Upper lobe of right lung (tissue), 1 donor: ENCODE results near the gene R3HDM4. TPM values are rescaled to one million over a fixed set of nuclear protein-coding genes. Genes with fewer than 3 reads are reported as not detected.

Experiments used
- ATAC-seq: fragments of 200-7000 bp; cut with Tn5 transposase; one replicate; pipeline ENCODE4 v1.9.1; 2020; ENCODE audit warnings: mild to moderate bottlenecking, moderate library complexity
- DNase-seq: peaks from one replicate; pipeline ENCODE4 v3.0.0-alpha.2; 2020
- H3K27ac ChIP-seq: fragments of 200-600 bp; one replicate; pipeline ENCODE4 v1.8.0; 2022
- H3K27me3 ChIP-seq: fragments of 200-600 bp; one replicate; pipeline ENCODE4 v1.8.0; 2022; ENCODE audit warnings: mild to moderate bottlenecking
- H3K36me3 ChIP-seq: fragments of 200-600 bp; one replicate; pipeline ENCODE4 v1.8.0; 2022
- H3K4me1 ChIP-seq: fragments of 200-600 bp; one replicate; pipeline ENCODE4 v1.8.0; 2022
- H3K4me3 ChIP-seq: fragments of 200-600 bp; one replicate; pipeline ENCODE4 v1.8.0; 2022; ENCODE audit warnings: mild to moderate bottlenecking
- H3K9me3 ChIP-seq: fragments of 200-600 bp; one replicate; pipeline ENCODE4 v1.8.0; 2022
- intact Hi-C: fragments of 100-400 bp; cut with DNase I; formaldehyde crosslinking; loops from one replicate; pipeline ENCODE4 v1.11.0; 2022
- total RNA-seq: library from RNA; stranded (reverse); fragmentation: NEBNext Ultra II Directional; extraction: Animal tissue kit (Norgen Biotek cat#: 25700); gene quantifications from one replicate; pipeline ENCODE4 v1.2.1, GENCODE V29; 2021
- TF ChIP-seq, protein P1 (sequence below): fragments of 200-600 bp; IDR thresholded peaks from one replicate; pipeline ENCODE4 v1.8.0; 2022; ENCODE audit warnings: antibody characterized with exemption
- donor health status: DM: no; HTN: yes; CAD: no; lungs with severe emphysema.

R3HDM4 gene
- total RNA-seq, 1 donor from 2014 or later: 50.7 TPM

DNA sequence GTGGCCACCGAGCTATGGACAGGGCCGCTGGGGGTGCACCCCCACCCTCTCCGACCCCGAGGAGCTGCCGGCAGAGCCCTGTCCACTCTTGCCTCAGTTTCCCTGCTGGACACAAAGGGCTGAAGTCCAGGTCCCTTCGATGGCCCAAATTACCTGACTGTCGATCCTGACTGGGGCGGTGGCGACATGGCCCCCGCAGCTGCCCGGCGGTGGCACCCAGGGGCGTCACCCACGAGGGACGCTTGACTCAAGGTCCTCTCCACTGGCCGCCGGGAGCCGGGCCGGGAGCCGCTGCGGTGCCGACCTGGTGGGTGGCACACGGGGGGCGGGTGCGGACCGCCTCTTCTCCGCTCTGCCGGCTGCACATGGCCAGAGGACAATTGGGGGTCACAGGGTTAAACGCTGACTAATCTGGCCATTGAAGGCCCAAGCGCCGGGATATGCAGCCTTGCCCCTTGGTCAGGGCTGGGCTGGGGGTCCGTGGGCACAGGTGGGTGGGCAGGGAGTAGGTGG lies 29.2 kb upstream of the R3HDM4 start:
- ATAC-seq (no peak), DNase-seq (no peak)
- Histone ChIP-seq H3K4me3 (no peak overlapping the region), H3K9me3 (no peaks in the 10 kb centered on the region), H3K27ac (no peak overlapping the region), H3K4me1 (peaks cover 22% of the 10 kb centered on the region), H3K36me3 (no peaks in the 10 kb centered on the region), H3K27me3 (no peaks in the 10 kb centered on the region)
- TF ChIP-seq, protein P1, sequence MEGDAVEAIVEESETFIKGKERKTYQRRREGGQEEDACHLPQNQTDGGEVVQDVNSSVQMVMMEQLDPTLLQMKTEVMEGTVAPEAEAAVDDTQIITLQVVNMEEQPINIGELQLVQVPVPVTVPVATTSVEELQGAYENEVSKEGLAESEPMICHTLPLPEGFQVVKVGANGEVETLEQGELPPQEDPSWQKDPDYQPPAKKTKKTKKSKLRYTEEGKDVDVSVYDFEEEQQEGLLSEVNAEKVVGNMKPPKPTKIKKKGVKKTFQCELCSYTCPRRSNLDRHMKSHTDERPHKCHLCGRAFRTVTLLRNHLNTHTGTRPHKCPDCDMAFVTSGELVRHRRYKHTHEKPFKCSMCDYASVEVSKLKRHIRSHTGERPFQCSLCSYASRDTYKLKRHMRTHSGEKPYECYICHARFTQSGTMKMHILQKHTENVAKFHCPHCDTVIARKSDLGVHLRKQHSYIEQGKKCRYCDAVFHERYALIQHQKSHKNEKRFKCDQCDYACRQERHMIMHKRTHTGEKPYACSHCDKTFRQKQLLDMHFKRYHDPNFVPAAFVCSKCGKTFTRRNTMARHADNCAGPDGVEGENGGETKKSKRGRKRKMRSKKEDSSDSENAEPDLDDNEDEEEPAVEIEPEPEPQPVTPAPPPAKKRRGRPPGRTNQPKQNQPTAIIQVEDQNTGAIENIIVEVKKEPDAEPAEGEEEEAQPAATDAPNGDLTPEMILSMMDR: no peak
- intact Hi-C loops: no loop called here

DNA sequence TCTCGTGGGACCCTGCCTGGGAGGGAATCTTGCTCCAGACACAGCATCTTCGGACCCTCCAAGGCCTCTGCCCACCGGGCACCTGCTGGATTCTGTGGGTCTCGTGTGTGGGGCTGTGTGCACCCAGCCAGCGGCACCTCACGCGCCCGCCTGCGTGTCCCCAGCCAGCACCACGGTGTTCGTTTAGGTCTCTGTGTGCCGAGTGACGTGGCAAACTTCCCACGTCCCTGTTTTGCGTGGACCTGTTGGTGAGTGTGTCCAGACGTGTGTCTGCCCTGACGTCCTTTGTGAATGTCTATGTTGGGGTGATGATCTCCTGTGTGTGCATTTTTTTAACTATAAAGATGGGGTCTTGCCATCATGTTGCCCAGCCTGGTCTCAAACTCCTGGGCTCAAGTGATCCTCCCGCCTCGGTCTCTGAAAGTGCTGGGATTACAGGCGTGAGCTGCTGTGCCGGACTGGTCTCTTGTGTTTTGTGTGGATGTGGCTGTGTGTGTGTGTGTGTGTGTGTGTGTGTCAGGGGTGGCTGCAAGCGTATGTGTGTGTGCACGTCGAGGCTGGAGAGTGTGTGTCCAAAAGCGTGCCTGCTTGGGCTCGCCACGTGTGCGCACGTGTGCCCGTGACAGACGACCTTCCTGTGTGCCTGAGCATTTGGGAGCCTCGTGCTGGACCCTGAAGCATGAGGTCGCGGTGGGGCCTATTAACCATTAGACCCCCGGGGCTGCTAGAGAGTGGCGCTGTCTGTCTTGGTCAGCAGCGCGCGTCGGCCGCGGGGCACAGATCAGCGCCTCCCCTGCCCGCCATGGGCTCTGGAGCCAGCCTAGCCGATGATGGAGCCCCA lies 28.5 kb upstream of the R3HDM4 start:
- intact Hi-C loops: no loop called here
- H3K9me3 ChIP-seq: no peaks in the 10 kb centered on the region
- DNase-seq (no peak), ATAC-seq (no peak)
- no peaks in the 10 kb centered on the region for H3K36me3 ChIP-seq
- TF ChIP-seq, protein P1: no peak
- H3K27me3 ChIP-seq: no peaks in the 10 kb centered on the region
- peak overlapping the region; percentile 78 for H3K27ac ChIP-seq
- H3K4me3 ChIP-seq: peak overlapping the region; percentile 41
- peaks cover 22% of the 10 kb centered on the region for H3K4me1 ChIP-seq

DNA sequence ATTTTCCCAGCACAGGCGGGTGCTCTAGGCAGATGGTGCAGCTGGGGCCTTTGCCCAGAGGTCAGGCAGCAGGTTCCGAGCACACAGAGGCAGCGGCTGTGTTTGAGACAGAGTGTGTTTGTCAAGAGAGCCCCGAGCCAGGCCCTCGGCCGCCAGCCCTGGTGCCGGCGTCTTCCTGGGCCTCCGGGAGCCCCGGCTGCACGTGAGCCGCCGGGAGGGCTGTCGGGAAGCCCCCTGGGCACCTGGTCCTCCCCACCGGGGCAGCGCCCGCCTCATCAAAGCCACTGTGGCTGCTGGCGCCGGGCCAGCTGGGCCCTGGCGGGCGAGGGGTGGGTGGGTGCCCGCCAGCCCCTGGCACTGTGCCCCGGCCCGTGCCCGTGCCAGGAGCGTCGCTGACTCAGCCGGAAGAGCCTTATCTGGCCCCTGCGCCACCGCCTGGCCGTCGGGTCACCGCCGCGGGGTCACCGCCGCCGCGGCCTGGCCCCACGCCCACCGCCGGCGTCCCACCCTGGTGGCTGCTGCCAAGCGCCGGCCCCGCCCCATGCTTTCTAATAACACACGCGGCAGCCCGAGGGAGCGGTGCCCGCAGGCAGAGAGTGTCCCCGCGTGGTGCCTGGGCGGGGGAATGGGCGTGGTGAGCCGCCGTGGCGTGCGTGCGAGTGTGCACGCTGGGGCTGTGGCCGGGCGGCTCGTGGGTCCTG lies 27.7 kb upstream of the R3HDM4 start:
- peak overlapping the region; percentile 41 for H3K4me3 ChIP-seq
- ATAC-seq (peak; percentile 88), DNase-seq (peak; percentile 90)
- H3K4me1 ChIP-seq: peaks cover 23% of the 10 kb centered on the region
- no peaks in the 10 kb centered on the region for H3K36me3 ChIP-seq
- H3K9me3 ChIP-seq: no peaks in the 10 kb centered on the region
- TF ChIP-seq, protein P1: no peak
- intact Hi-C loops: no loop called here
- peak overlapping the region; percentile 78 for H3K27ac ChIP-seq
- H3K27me3 ChIP-seq: no peaks in the 10 kb centered on the region

DNA sequence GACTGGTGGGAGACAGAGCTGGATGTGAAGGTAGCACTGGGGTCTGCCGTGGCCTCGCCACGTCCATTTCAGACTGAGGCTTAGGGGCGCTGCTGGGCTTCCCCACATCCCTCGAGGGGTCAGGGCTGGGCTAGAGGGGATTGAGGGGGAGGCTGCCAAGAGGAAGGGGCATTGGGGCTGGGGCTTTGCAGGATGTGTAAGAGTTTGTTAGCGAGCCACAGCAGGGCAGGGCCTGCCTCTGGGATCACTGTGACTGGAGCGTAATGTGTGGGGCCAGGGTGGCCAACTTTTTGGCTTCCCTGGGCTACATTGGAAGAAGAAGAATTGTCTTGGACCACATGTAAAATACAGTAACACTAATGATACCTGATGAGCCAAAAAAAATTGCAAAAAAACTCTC lies 26.9 kb upstream of the R3HDM4 start:
- no peaks in the 10 kb centered on the region for H3K27me3 ChIP-seq
- no peaks in the 10 kb centered on the region for H3K36me3 ChIP-seq
- TF ChIP-seq, protein P1: no peak
- H3K4me1 ChIP-seq: peaks cover 31% of the 10 kb centered on the region
- DNase-seq (no peak), ATAC-seq (no peak)
- H3K9me3 ChIP-seq: no peaks in the 10 kb centered on the region
- no peak overlapping the region for H3K4me3 ChIP-seq
- intact Hi-C loops: no loop called here
- H3K27ac ChIP-seq: peak overlapping the region; percentile 78

DNA sequence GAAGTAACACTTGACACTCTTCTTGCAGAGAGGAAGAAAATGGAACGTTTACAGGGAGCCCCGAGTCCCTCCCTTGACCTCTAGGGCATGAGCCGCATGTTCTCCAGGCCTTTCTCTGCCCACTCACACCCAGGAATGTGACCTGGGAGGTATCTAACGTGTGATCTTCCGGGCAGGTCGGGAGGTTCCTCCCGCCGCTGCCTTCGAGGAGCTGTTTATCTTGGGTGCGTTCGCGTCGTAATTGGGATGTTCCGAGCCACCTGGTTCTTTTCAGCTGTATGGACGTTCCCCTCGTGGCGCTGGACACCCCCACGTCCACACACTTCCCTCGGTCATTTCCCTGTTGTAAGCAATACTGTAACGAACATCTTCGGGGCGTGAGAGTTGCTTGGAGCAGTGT lies 26.4 kb upstream of the R3HDM4 start:
- Histone ChIP-seq H3K27me3 (no peaks in the 10 kb centered on the region), H3K36me3 (no peaks in the 10 kb centered on the region), H3K4me1 (peaks cover 36% of the 10 kb centered on the region), H3K9me3 (no peaks in the 10 kb centered on the region), H3K27ac (no peak overlapping the region), H3K4me3 (no peak overlapping the region)
- DNase-seq (no peak), ATAC-seq (no peak)
- intact Hi-C loops: no loop called here
- TF ChIP-seq, protein P1: no peak
